Measurements from ENCODE around the gene ARHGAP26. TPM values are rescaled to one million over a fixed set of nuclear protein-coding genes. Genes with fewer than 3 reads are reported as not detected.
A peak's percentile ranks its signal among the peaks of the same experiment; 100 is the strongest.

ARHGAP26 gene
- total and polyA plus RNA-seq, 2 experiments from 2014 or later = 9.5 to 16.8 TPM

GRCh38 chr5:142982821-142983200 lies 212.6 kb downstream of the ARHGAP26 start:
- no peaks in the 10 kb centered on the region for H3K79me2 ChIP-seq (replicated peaks; ENCODE audit: insufficient read depth)
- no peak for TF ChIP-seq JUNB (IDR thresholded peaks at IDR 0.05; ENCODE audit: unreplicated experiment)
- TF ChIP-seq CTCF (conservative IDR thresholded peaks at IDR 0.05; ENCODE audit: low read depth in 2 of 2) = peak; percentile 48 to 68
- H3K9me2 ChIP-seq (ENCODE audit: insufficient read depth) = no peaks in the 10 kb centered on the region; the same call in 1 of the 2 replicates
- peaks cover 4% of the 10 kb centered on the region for H3K27me3 Mint-ChIP-seq (ENCODE audit: insufficient read depth, low read depth, poor library complexity)
- H3K4me3 Mint-ChIP-seq = no peak overlapping the region
- H3K4me2 ChIP-seq = no peak overlapping the region
- peaks cover 32% of the 10 kb centered on the region for H3K4me1 Mint-ChIP-seq
- peaks cover 8% of the 10 kb centered on the region; the same call in 2 of the 3 replicates for H3K9me3 Mint-ChIP-seq
- no peak overlapping the region for H3K27ac ChIP-seq (ENCODE audit: low read depth)
- no peaks in the 10 kb centered on the region; the same call in 1 of the 2 replicates for H4K20me1 ChIP-seq (replicated peaks; ENCODE audit: insufficient read depth)
- DNase-seq (ENCODE audit: low spot score) (peak; percentile 41), ATAC-seq (peak; percentile 90)
- no peak overlapping the region for H3K4me3 ChIP-seq
- peaks cover 21% of the 10 kb centered on the region for H3K4me1 ChIP-seq (ENCODE audit: insufficient read depth)
- peaks cover 4% of the 10 kb centered on the region; the same call in 2 of the 3 replicates for H3K36me3 Mint-ChIP-seq (ENCODE audit: low read depth)
- no peak overlapping the region; the same call in 1 of the 2 replicates for H3K27ac Mint-ChIP-seq
- no peaks in the 10 kb centered on the region for H3F3A ChIP-seq (replicated peaks; ENCODE audit: low read depth)
- H3K36me3 ChIP-seq (ENCODE audit: insufficient read depth) = no peaks in the 10 kb centered on the region
- no peaks in the 10 kb centered on the region for H3K27me3 ChIP-seq (ENCODE audit: insufficient read depth)
- H2AFZ ChIP-seq = no peak overlapping the region

- Mint-ChIP-seq H3K9me3 (peaks cover 13% of the 10 kb centered on the region; the same call in 2 of the 3 replicates), H3K4me3 (no peak overlapping the region), H3K4me1 (peaks cover 31% of the 10 kb centered on the region), H3K36me3 (ENCODE audit: low read depth) (peaks cover 11% of the 10 kb centered on the region; the same call in 2 of the 3 replicates), H3K27ac (no peak overlapping the region), H3K27me3 (ENCODE audit: insufficient read depth, low read depth, poor library complexity) (peaks cover 4% of the 10 kb centered on the region)
- no peaks in the 10 kb centered on the region for H3K27me3 ChIP-seq (ENCODE audit: insufficient read depth)
- DNase-seq (ENCODE audit: low spot score) (no peak), ATAC-seq (no peak)
- H3K36me3 ChIP-seq (ENCODE audit: insufficient read depth) = no peaks in the 10 kb centered on the region
- no peaks in the 10 kb centered on the region for H3K79me2 ChIP-seq (replicated peaks; ENCODE audit: insufficient read depth)
- no peaks in the 10 kb centered on the region; the same call in 1 of the 2 replicates for H4K20me1 ChIP-seq (replicated peaks; ENCODE audit: insufficient read depth)
- H3K27ac ChIP-seq (ENCODE audit: low read depth) = no peak overlapping the region
- H3K4me2 ChIP-seq = no peak overlapping the region
- no peaks in the 10 kb centered on the region for H3K9me2 ChIP-seq (ENCODE audit: insufficient read depth)
- H3F3A ChIP-seq (replicated peaks; ENCODE audit: low read depth) = no peaks in the 10 kb centered on the region
- H3K4me1 ChIP-seq (ENCODE audit: insufficient read depth) = peaks cover 21% of the 10 kb centered on the region
- no peak overlapping the region for H2AFZ ChIP-seq
- no peak overlapping the region for H3K4me3 ChIP-seq
- TF ChIP-seq POLR2AphosphoS5 (IDR thresholded peaks at IDR 0.05; ENCODE audit: low read depth) (no peak), EZH2phosphoT487 (IDR thresholded peaks at IDR 0.05; ENCODE audit: unreplicated experiment) (no peak), ETS1 (IDR thresholded peaks at IDR 0.05) (no peak), CREB1 (CRISPR knock-in tag; IDR thresholded peaks at IDR 0.05; ENCODE audit: low read depth) (no peak), CTCF (conservative IDR thresholded peaks at IDR 0.05; ENCODE audit: low read depth in 2 of 2) (no peak), STAT1 (IDR thresholded peaks at IDR 0.05; ENCODE audit: unreplicated experiment) (no peak), ZNF462 (CRISPR knock-in tag; IDR thresholded peaks at IDR 0.05) (no peak), EZH2 (IDR thresholded peaks at IDR 0.05; ENCODE audit: low read depth, unreplicated experiment) (no peak), ZNF114 (CRISPR knock-in tag; IDR thresholded peaks at IDR 0.05) (no peak), ZNF331 (CRISPR knock-in tag; IDR thresholded peaks at IDR 0.05; ENCODE audit: low read depth) (no peak)
Observed at GRCh38 chr5:142984011-142984410, 213.8 kb downstream of the ARHGAP26 start.

Data from GM23338 (cell line).